H9 (cell line): Measurements from ENCODE around the gene GYS1. TPM values are rescaled to one million over a fixed set of nuclear protein-coding genes. Genes with fewer than 3 reads are reported as not detected.

Experiments used
- DNase-seq: peaks from one replicate; pipeline ENCODE4 v3.0.0-alpha.2; 2017
- H2AFZ ChIP-seq: one replicate; pipeline ENCODE4 v1.6.1; 2013; ENCODE audit warnings: mild to moderate bottlenecking, low read length, control low read depth, moderate library complexity
- H2AK5ac ChIP-seq: 2 replicates; pipeline ENCODE4 v1.6.1; 2013; ENCODE audit warnings: low read length, control low read depth, mixed read lengths; ENCODE audit not compliant: insufficient read length
- H2BK120ac ChIP-seq: one replicate; pipeline ENCODE4 v1.6.1; 2013; ENCODE audit warnings: low read depth, mild to moderate bottlenecking, low read length, control low read depth, inconsistent platforms; ENCODE audit not compliant: poor library complexity, severe bottlenecking
- H2BK12ac ChIP-seq: 2 replicates; pipeline ENCODE4 v1.6.1; 2013; ENCODE audit warnings: low read length, control low read depth, mixed read lengths, low read depth; ENCODE audit not compliant: insufficient read length
- H2BK15ac ChIP-seq: 2 replicates; pipeline ENCODE4 v1.6.1; 2013; ENCODE audit warnings: low read depth, low read length, control low read depth
- H2BK20ac ChIP-seq: one replicate; pipeline ENCODE4 v1.6.1; 2013; ENCODE audit warnings: low read depth, mild to moderate bottlenecking, low read length, control low read depth, inconsistent platforms; ENCODE audit not compliant: poor library complexity, severe bottlenecking
- H2BK5ac ChIP-seq: 2 replicates; pipeline ENCODE4 v1.6.1; 2013; ENCODE audit warnings: low read length, control low read depth, mixed read lengths; ENCODE audit not compliant: insufficient read length
- H3K14ac ChIP-seq: 2 replicates; pipeline ENCODE4 v1.6.1; 2013; ENCODE audit warnings: low read length, control low read depth; ENCODE audit not compliant: insufficient read depth
- H3K18ac ChIP-seq: 2 replicates; pipeline ENCODE4 v1.6.1; 2013; ENCODE audit warnings: low read depth, mild to moderate bottlenecking, mixed read lengths, low read length, control low read depth; ENCODE audit not compliant: insufficient read length
- H3K23ac ChIP-seq: 2 replicates; pipeline ENCODE4 v1.6.1; 2013; ENCODE audit warnings: low read length, control low read depth, mixed read lengths, low read depth; ENCODE audit not compliant: insufficient read length
- H3K23me2 ChIP-seq: 2 replicates; pipeline ENCODE4 v1.6.1; 2013; ENCODE audit warnings: low read depth, mild to moderate bottlenecking, mixed read lengths, low read length, control low read depth; ENCODE audit not compliant: insufficient read length, poor library complexity, severe bottlenecking
- H3K27ac ChIP-seq: 2 replicates; pipeline ENCODE4 v1.5.1; 2013; ENCODE audit warnings: low read length, control low read depth, mixed read lengths, low read depth; ENCODE audit not compliant: insufficient read length
- H3K27me3 ChIP-seq: 2 replicates; pipeline ENCODE4 v1.6.1; 2013; ENCODE audit warnings: low read length, control low read depth, inconsistent platforms; ENCODE audit not compliant: insufficient read depth
- H3K4ac ChIP-seq: 2 replicates; pipeline ENCODE4 v1.6.1; 2013; ENCODE audit warnings: low read depth, mild to moderate bottlenecking, control low read depth, inconsistent platforms, low read length, moderate library complexity
- H3K4me1 ChIP-seq: 2 replicates; pipeline ENCODE4 v1.6.1; 2013; ENCODE audit warnings: low read length, control low read depth, inconsistent platforms; ENCODE audit not compliant: insufficient read depth
- H3K4me2 ChIP-seq: 2 replicates; pipeline ENCODE4 v1.6.1; 2013; ENCODE audit warnings: low read length, control low read depth, mixed read lengths; ENCODE audit not compliant: insufficient read length, insufficient read depth
- H3K56ac ChIP-seq: 2 replicates; pipeline ENCODE4 v1.6.1; 2013; ENCODE audit warnings: low read depth, mild to moderate bottlenecking, mixed read lengths, low read length, control low read depth; ENCODE audit not compliant: insufficient read length
- H3K79me1 ChIP-seq: 2 replicates; pipeline ENCODE4 v1.6.1; 2013; ENCODE audit warnings: low read depth, mild to moderate bottlenecking, moderate library complexity, low read length, control low read depth, inconsistent platforms; ENCODE audit not compliant: insufficient read depth, poor library complexity, severe bottlenecking
- H3K79me2 ChIP-seq: 2 replicates; pipeline ENCODE4 v1.6.1; 2013; ENCODE audit warnings: low read length, control low read depth, inconsistent platforms; ENCODE audit not compliant: insufficient read depth
- H3K9ac ChIP-seq: 2 replicates; pipeline ENCODE4 v1.6.1; 2013; ENCODE audit warnings: low read length, control low read depth, mixed read lengths; ENCODE audit not compliant: insufficient read length; ENCODE audit errors: extremely low read depth
- H3K9me3 ChIP-seq: one replicate; pipeline ENCODE4 v1.6.1; 2013; ENCODE audit warnings: low read depth, low read length, inconsistent platforms; ENCODE audit not compliant: control insufficient read depth
- H3T11ph ChIP-seq: one replicate; pipeline ENCODE4 v1.6.1; 2013; ENCODE audit warnings: mild to moderate bottlenecking, low read length, control low read depth, inconsistent platforms
- H4K20me1 ChIP-seq: one replicate; pipeline ENCODE4 v1.6.1; 2013; ENCODE audit not compliant: control insufficient read depth, insufficient read length, insufficient read depth
- H4K5ac ChIP-seq: 2 replicates; pipeline ENCODE4 v1.6.1; 2013; ENCODE audit warnings: low read depth, mild to moderate bottlenecking, mixed read lengths, low read length, control low read depth; ENCODE audit not compliant: insufficient read length
- H4K8ac ChIP-seq: replicated peaks from 2 replicates; pipeline ENCODE4 v1.6.1; 2013; ENCODE audit warnings: low read length, control low read depth, mixed read lengths, low read depth; ENCODE audit not compliant: insufficient read length
- H4K91ac ChIP-seq: 2 replicates; pipeline ENCODE4 v1.6.1; 2013; ENCODE audit warnings: low read depth, mild to moderate bottlenecking, moderate library complexity, mixed read lengths, low read length, control low read depth; ENCODE audit not compliant: insufficient read length
- H3K27ac Mint-ChIP-seq, 3 experiments: 2 replicates in 2 of 3; 3 replicates in 1 of 3; pipeline ENCODE4 v1.8.0; 2020 to 2021; ENCODE audit warnings: mixed read lengths in 3 of 3, mild to moderate bottlenecking in 1 of 3, moderate library complexity in 1 of 3
- H3K27me3 Mint-ChIP-seq: 2 replicates; pipeline ENCODE4 v1.8.0; 2021; ENCODE audit warnings: low read depth, mild to moderate bottlenecking, moderate library complexity, mixed read lengths
- H3K36me3 Mint-ChIP-seq, 3 experiments: 2 replicates in 2 of 3; 3 replicates in 1 of 3; pipeline ENCODE4 v1.8.0; 2020 to 2021; ENCODE audit warnings: low read depth in 3 of 3, mixed read lengths in 3 of 3; ENCODE audit not compliant: insufficient read depth in 1 of 3
- H3K4me1 Mint-ChIP-seq, 2 experiments: 2 replicates each; pipeline ENCODE4 v1.8.0; 2020; ENCODE audit warnings: mixed read lengths in 2 of 2
- H3K4me3 Mint-ChIP-seq, 2 experiments: 2 replicates in 1 of 2; 3 replicates in 1 of 2; pipeline ENCODE4 v1.8.0; 2020 to 2021; ENCODE audit warnings: mild to moderate bottlenecking in 2 of 2, mixed read lengths in 2 of 2, moderate library complexity in 1 of 2
- H3K9me3 Mint-ChIP-seq, 2 experiments: 2 replicates in 1 of 2; 3 replicates in 1 of 2; pipeline ENCODE4 v1.8.0; 2020; ENCODE audit warnings: mild to moderate bottlenecking in 2 of 2, mixed read lengths in 2 of 2, moderate library complexity in 1 of 2
- CTCF ChIP-seq: fragments of 200-600 bp; sonication (generic); conservative IDR thresholded peaks from 3 replicates; pipeline ENCODE4 v1.8.0; 2021; ENCODE audit warnings: antibody characterized with exemption, mild to moderate bottlenecking
- WGBS: extraction: QIAGEN DNeasy Blood & Tissue Kit; methylation state at CpG from one replicate; pipeline ENCODE4 v1.1.7; 2013; ENCODE audit warnings: missing lambda C conversion rate, low lambda C conversion rate, mixed read lengths; ENCODE audit not compliant: insufficient read length; ENCODE audit errors: extremely low coverage; 5-methylcytosine and 5-hydroxymethylcytosine counted together
- total RNA-seq: library from RNA; stranded (reverse); gene quantifications from 2 replicates; pipeline ENCODE4 v1.2.1, GENCODE V29; 2021

Gene GYS1
- total RNA-seq, 1 experiment from 2014 or later = 44.3 TPM

GRCh38 chr19:48991011-48991609 is 2.0 kb downstream of the GYS1 start:
- H3K36me3 Mint-ChIP-seq = peaks cover 17 to 42% (median 41%) of the 10 kb centered on the region in 3 experiments
- no peak overlapping the region for H3K23ac ChIP-seq
- no peak for DNase-seq
- H3K27ac Mint-ChIP-seq = no peak overlapping the region; a peak in 1 of 7 replicates
- no peak overlapping the region for H2BK12ac ChIP-seq
- H4K91ac ChIP-seq = no peak overlapping the region
- no peaks in the 10 kb centered on the region for H3K9me3 ChIP-seq
- no peak overlapping the region for H2AK5ac ChIP-seq
- H3K9ac ChIP-seq = no peak overlapping the region
- no peaks in the 10 kb centered on the region for H3K79me1 ChIP-seq
- H3K4ac ChIP-seq = no peak overlapping the region
- WGBS = no CpG with 5 or more reads among the region's 22 CpGs
- no peak overlapping the region for H2BK15ac ChIP-seq
- TF ChIP-seq CTCF = no peak
- no peak overlapping the region for H3K14ac ChIP-seq
- no peaks in the 10 kb centered on the region for H3K27me3 ChIP-seq
- no peak overlapping the region for H2BK120ac ChIP-seq
- no peak overlapping the region for H3K56ac ChIP-seq
- no peak overlapping the region for H3T11ph ChIP-seq
- no peaks in the 10 kb centered on the region for H4K20me1 ChIP-seq
- no peak overlapping the region for H3K4me2 ChIP-seq
- no peak overlapping the region for H2BK20ac ChIP-seq
- no peaks in the 10 kb centered on the region for H3K9me3 Mint-ChIP-seq
- no peaks in the 10 kb centered on the region; the same call in 1 of the 2 replicates for H3K4me1 ChIP-seq
- H3K4me1 Mint-ChIP-seq = peaks cover 30 to 35% of the 10 kb centered on the region in 2 experiments
- no peak overlapping the region for H4K5ac ChIP-seq
- no peak overlapping the region for H3K27ac ChIP-seq
- H3K4me3 Mint-ChIP-seq = peak overlapping the region; percentile 30 to 68
- H3K27me3 Mint-ChIP-seq = no peaks in the 10 kb centered on the region
- no peak overlapping the region for H2AFZ ChIP-seq
- H2BK5ac ChIP-seq = no peak overlapping the region
- peaks cover 9% of the 10 kb centered on the region; the same call in 1 of the 2 replicates for H3K79me2 ChIP-seq
- H3K23me2 ChIP-seq = peaks cover 8% of the 10 kb centered on the region
- H4K8ac ChIP-seq = no peak overlapping the region
- H3K18ac ChIP-seq = no peak overlapping the region
